ENCODE data around the gene GUCD1. TPM values are rescaled to one million over a fixed set of nuclear protein-coding genes. Genes with fewer than 3 reads are reported as not detected.

The GUCD1 gene
- polyA plus RNA-seq, 12 donors, result 41.4 to 78.1 (median 67.6) TPM; not detected in 1

DNA sequence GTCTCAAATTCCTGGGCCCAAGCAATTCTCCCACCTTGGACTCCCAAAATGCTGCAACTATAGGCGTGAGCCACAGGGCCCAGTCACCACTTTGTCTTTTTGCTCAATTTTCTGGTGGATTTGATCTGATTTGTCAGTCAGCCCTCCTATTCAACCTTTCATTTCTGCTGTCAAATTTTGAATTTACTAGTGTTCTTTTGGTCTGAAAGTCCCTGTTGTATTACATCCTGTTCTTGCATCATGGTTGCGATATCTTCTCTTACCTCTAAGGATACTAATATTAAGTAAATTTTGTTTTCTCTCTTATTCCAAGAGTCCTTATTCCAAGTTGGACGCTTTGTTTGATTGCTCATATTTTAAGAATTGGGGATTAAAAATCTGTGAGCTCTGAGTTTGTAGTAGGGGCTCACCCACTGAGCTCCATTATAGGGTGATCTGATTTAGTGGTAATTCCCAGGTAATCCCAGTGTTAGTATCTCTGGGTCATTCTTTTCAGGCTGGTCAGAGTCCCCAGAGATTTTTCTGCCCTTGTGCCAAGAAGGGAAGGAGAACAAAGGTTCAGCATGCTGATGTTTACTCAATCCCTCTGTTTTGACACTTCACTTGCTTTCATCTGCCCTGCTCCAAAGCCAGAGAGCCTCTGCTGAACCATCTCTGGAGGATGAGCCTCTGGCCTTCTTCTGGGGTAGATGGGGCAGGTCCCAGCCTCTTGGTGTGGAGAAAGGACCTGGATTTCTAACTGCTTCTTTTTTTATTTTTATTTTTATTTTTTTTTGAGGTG, 49.8 kb downstream of the GUCD1 start:
- no peak for DNase-seq

DNA sequence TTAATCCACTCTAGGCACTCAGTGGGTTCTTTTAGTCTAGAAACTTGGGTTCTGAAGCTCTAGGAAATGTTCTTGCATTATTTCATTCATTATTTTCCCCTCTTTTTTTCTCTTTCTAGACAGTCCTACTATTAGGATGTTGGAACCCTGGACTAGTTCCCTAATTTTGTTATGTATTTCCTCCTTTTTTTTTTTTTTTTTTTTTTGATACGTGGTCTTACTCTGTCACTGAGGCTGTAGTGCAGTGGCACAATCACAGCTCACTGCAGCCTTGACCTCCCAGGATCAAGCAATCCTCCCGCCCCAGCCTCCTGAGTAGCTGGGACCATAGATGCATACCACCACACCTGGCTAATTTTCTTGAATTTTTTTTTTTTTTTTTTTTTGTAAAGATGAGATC, 50.4 kb downstream of the GUCD1 start:
- DNase-seq, result no peak

DNA sequence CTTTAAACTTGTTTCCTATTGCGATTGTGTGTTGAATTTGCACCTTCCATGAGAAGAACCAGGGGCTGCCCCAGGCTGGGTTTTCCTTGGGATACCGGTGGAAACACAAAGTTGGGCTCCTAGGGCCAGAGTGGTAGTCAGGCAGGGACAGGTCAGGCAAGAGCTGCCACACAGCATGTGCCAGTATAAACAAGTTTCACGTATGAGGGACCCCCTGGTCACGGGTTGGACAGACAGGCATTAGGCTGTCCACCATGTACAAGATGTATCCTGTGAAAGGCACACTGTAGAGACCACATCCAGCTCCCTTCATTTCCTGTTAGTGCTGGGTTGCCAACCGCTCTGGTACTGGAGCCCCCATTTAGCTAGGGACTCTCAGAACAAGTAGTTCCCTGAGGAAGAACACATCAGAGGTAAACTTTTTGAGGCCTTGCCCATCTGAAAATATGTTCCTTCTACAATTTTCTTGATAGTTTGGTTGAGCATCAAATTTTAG, 51.0 kb downstream of the GUCD1 start:
- DNase-seq, result no peak

DNA sequence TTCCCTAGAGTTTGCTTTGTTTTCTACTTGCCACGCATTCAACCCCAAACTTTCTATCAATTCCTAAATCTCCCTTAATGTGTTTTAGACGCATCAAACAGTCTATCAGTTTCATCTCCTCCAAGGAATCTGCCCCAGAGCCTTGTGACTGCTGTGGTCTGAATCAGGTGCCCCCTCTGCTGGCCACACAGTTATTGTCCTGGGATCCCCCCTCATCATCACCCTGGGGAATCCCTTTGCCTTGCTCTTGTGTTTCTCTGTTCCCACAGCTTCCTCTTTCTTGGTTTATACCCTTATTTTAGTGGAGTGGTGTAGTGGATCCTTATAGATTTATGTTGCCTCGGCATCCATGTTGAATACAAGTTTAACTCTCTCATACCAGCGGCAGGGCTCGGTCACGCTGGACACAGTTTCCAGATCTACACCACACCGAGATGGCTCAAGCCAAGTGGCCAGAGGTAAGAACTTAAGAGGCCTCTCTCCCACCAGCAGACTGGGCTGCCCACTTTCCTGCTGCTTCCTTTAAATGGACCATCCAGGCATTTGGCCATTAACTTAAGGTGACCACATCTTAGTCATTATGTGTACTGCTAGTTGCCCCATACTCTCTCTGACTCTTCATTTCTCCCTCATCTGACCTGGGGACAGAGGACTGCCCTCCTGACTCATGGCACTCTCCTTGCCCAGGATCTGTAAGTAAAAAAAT, 51.6 kb downstream of the GUCD1 start:
- DNase-seq, result no peak

DNA sequence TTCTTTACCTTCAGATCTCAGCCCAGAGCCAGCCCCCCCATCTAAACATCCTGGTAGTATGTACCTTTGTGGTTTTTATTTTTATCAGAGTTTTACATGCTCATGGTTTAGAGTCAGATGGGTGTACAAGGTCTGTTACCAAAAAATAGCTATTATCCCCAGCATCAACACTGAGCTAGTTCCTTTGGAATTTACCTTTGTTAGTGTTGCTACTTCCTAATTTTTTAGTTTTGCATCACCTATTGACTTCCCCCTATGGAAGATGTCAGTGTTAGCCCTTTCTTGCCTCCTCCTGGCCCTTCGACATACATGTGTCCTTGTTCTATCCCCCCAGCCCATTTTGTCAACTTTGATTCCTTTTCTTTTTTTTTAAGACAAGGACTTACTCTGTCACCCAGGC, 52.4 kb downstream of the GUCD1 start:
- no peak for DNase-seq

DNA sequence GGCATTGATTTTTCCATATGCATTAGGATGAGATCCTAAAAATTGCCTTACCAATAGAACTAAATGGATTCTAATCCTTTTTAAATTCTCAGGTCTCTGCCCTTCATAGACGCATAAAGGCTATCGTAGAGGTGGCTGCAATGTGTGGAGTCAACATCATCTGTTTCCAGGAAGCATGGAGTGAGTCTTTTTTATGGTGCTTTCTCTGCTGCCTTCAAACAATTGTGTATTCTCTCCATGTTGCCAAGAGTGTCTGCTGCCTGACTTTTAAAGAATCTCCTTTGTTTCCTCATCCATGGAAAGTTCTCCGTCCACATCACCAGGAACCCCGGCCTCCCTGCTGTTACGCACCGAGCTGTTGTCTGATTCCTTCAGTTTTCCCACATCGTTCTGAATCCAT, 52.9 kb downstream of the GUCD1 start:
- DNase-seq, result no peak

DNA sequence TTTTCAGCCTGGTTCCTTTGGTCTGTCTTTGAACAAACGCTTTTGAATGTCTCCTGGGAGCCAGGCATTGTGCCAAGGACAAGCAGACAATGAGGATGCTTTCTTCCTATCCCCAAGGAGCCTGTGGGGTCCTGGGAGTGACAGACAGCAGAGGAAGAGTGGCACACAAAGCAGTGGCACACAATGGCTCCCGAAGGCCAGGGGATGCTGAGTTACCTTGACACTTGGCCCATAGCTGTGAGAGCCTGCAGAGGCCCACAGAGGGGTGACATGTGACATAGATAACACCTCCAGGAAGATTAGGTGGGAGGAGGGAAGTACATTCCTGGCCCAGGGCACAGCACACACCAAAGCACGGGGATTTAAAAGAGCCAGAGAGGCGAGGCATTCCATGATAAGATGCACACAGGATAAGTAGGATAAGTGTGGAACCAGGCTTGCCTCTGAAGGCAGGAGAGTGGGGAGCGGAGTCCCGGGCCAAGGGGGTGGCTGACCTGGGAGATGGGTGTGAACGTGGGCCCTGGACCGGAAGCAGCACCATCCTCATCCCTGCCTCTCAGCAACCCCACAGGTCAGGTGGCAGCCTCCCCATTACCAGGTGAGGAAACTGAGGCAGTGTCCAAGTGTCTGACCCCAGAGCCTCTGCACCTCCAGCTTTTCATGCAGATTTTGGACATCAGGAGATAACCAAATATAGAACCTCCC, 53.5 kb downstream of the GUCD1 start:
- DNase-seq, result no peak

DNA sequence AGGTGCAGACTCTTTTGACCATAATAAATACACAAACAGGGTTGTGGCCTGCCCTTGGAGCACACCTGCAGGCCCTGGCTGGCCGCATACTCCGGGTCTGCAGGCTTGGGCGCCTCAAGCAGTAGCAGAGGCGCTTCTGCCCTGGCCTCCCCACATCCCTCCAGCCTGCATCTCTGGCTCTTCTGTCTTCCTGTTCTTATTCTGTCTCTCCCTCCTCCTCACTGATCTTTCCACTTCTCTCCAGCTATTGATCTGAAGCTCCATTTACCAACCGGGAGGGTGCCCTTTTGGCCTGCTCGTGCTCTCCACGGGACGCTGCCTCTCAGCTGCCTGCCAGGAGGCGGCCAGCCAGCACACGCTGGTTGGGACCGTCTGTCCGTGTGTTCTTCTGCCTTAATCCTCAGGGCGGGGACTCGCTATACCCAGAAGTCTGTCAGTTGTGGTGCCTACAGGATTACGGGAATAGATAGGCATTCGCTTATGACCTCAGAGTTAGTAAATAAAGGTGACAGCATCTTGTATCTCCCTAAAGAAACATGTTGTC, 54.6 kb downstream of the GUCD1 start:
- DNase-seq, result no peak

DNA sequence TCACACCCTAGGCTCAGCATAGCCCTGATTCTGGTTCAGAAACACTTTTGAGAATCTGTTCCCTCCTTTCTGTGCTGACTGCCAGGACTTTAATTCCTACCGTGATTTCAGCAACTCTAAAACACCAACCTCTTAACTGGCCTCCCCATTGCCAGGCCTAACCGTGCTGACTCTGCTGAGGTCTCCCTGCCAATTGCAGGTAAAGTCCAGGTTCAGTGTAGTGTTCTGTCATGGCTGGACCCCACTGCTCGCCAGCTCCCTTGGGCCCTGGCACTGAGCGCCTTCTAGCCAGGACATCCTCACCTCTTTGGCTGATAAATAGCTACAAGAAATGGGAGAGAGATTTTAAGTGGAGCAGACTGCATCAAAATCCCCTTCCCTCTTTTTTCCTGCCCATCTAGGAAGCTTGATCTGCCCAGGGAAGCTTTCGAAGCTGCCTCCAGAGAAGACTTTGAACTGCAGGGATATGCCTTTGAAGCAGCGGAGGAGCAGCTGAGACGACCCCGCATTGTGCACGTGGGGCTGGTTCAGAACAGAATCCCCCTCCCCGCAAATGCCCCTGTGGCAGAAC, 55.1 kb downstream of the GUCD1 start:
- no peak for DNase-seq

DNA sequence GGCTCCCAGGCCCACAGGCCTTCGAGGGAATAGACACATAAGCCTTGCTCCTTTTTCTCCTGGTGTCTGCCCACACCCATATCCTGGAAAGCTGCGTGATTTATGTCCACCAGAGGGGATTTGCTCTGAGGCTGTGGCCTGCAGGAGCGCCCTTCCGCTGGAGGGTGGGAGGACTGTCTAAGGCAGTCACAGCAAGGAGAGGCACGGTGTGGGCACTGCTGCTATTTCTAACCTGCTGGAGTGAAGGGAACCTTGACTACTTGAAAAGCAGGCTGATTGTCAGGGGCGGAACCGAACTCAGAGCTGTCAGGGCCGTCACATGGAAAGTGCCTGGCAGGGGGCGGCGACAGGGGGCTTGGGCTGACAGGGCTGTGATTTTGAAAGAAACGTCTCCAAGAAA, 56.1 kb downstream of the GUCD1 start:
- DNase-seq, result no peak

DNA sequence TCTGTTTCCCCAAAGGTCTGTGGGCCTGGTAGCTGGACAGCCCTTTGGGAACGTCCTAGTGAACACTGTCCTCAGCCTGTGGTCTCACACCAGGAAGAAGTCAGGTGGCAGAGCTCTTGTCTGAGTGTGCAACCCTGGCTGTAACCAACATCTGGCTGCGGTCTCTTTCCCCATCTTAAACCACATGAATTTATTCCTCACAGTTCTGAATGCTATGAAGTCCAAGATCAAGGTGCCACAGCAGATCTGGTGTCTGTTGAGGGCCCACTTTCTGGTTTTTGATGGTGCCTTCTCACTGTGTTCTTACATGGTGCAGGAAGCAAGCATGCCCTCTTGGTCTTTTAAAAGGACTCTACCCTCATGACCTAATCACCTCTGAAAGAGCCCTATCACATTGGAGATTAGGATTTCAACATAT, 57.1 kb downstream of the GUCD1 start:
- DNase-seq, result no peak

DNA sequence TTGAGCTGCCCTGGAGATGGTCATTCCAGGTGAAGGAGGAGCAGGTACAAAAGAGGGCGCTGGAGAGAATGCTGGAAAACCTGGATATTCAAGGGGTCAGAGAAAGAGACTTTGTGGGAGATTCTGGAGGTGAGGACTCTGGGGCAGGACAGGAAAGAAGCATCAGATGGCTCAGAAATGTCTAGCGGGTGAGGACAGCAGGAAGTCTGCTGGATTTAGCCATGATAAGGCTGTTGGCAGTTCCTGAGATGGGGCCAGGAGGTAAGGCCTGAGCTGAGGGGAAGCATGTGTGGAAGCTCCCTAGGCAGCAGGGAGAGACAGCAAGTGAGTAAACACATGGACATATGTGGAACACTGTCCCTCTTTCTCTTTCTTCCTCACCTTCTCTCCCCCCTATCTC, 58.3 kb downstream of the GUCD1 start:
- no peak for DNase-seq

DNA sequence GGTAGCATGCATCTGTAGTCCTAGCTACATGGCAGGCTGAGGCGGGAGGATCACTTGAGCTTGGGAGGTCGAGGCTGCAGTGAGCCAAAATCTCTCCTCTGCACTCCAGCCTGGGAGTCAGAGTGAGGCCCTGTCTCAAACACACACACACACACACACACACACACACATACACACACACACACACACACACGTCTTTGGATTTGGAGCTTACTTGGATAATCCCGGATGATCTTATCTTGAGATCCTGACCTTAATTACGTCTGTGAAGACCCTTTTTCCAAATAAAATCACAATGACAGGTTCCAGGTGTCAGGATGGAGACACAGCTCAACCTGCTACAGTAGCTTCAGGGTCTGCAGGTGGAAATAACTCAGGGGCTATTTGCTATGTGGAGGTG, 58.7 kb downstream of the GUCD1 start:
- no peak for DNase-seq

DNA sequence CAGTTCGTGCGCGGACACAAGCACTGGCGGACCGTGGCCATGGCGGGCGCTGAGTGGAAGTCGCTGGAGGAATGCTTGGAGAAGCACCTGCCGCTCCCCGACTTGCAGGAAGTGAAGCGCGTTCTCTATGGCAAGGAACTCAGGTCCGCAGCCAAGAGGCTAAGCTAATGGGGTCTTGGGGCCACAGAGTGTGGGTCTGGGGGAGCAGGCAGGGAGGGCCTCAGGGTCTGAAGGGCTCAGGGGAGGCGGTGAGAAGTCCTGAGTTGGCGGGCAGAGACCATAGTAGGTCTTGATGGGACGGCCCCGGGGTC, 59.6 kb downstream of the GUCD1 start:
- no peak for DNase-seq

DNA sequence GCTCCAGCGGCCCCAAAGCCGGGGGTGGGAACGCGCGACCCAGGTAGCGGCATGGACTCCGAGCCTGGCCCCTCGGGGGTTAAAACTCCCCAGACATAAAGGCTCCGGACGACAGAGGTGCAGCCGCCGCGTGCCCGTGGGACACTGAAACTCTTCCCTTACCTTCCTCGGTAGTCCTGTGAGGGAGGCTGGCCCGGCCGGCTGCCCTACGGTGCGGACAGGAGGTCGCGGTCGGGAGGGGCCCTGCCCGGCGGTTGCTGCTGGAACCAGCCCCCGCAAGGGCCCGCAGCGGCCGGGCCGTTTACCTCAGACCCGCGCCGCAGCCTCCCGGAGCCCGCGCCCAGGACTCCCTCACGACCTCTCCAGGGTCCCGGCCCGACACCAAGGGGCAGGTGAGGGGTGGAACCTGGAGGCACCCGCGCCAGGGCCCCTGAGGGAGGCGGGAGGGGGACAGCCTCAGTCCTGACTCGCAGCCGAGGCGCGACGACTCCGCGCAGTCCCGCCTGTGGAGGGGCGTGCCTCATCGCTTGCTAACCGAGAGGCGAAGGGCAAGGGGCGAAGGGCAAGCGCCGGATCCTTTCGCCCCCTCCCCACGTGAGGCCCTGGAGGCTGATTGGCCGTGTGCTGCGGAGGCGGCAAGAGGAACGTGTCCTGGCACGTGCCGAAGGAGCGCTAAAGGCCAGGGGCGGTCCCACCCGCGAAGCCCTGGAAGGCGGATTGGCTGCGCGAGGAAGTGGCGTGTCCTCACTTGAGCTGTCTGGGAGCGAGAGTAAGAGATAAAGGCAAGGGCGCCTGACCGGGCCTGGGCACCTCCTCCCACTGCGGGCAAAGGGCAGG, 60.2 kb downstream of the GUCD1 start, which contains the start of gene UPB1:
TSS of gene UPB1 (plus strand) at position 805 of the 837 bp plus-strand sequence. CDS start 72 bp downstream, outside the sequence.
- DNase-seq, result no peak

DNA sequence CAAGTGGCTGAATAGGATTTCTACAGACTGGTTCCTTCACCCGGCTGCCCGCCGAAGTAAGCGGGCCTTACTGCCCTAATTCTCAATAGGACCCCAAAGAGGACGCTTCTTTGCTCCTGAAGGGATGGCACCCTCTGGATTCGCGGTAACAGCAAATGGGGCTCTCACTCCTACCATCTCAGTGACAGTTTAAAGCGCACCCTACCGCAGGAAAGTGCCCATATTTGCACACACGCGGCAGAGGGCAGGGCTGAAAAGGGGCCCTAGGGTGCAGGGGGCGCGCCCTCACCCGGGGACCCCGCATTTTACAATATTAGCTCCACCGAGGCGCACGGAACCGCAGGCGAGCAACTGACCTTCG, 60.8 kb downstream of the GUCD1 start:
- no peak for DNase-seq

DNA sequence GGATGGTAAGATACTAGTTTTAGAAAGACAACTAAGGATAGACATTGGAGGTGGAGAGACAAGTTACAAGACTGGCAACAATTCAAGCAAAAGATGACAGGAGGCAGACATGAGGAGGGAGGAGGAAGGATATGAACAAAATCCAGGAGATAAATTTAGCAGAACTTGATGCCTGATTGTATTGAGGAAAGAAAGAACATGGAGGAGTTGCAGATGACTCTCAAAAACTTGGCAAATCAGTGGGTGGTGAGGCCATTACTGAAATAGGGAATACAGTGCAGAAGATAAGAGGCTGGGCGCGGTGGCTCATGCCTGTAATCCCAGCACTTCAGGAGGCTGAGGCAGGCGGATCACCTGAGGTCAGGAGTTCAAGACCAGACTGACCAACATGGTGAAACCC, 62.5 kb downstream of the GUCD1 start:
- no peak for DNase-seq

All from muscle of arm (tissue), 12 donors.